Endometrial microvascular endothelial cells (primary cell): Measurements from ENCODE around the gene VKORC1L1. TPM values are rescaled to one million over a fixed set of nuclear protein-coding genes. Genes with fewer than 3 reads are reported as not detected.
"Not testable (repeated sequence)": the region's sequence is repeated elsewhere in the genome, so short reads cannot be mapped to it uniquely, and the experiment has no call there.

Source experiments
- in situ Hi-C: cut with HindIII; loops from 2 replicates; pipeline ENCODE4 v1.10.0; 2017; ENCODE audit warnings: low sequenced_read_pairs, low pct_unique_long_range_greater_than_20kb; ENCODE audit errors: inconsistent ontology term
- total RNA-seq: library from RNA; depleted of rRNA; stranded (reverse); fragments of >200 nt; gene quantifications from one replicate; pipeline ENCODE4 v1.2.3, GENCODE V29; 2015; ENCODE audit errors: inconsistent ontology term

VKORC1L1 gene
- total RNA-seq = 26.9 TPM

DNA sequence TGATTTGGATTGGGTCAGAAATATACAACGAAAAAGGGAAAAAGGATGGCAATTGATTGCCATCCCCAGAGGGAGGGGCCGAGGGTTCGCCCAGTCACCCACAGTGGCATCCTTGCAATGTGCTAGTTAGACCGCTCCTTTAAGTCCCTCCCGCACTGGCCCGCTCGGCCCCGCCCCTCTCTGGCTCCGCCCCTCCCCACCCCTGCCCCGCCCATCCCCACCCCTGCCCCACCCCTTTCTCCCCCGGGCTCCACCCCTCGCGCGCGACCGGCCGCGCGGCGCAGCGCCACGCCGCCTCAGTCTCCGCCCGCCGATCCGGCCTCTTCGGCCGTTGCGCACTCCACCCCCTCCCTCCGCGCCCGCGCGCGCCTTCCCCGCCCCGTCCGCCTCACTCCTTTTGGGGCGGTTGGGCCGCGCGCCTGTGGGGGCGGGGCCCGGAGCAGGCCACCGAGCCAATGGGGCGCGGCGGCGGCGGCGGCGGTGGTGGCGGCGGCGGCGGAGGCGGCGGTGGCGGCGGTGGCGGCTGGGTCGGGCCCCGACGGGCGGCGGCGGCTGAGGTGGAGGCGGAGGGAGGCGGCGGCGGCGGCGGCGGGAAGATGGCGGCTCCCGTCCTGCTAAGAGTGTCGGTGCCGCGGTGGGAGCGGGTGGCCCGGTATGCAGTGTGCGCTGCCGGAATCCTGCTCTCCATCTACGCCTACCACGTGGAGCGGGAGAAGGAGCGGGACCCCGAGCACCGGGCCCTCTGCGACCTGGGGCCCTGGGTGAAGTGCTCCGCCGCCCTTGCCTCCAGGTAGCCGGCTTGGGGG, at the start of gene VKORC1L1:
VKORC1L1 (plus strand) TSS at position 299 of the 806 bp plus-strand sequence; CDS start at position 597, 298 bp downstream.
- in situ Hi-C loops = no loop called here

GRCh38 chr7:65827366-65827765, 45.5 kb upstream of the VKORC1L1 start:
- in situ Hi-C loops = no loop called here

GRCh38 chr7:65832281-65832680, 40.6 kb upstream of the VKORC1L1 start:
- in situ Hi-C loops = no loop called here

- in situ Hi-C loops = not testable (repeated sequence)
Measured at GRCh38 chr7:65836684-65837083, 36.2 kb upstream of the VKORC1L1 start.

- in situ Hi-C loops = not testable (repeated sequence)
Measured at GRCh38 chr7:65837541-65837956, 35.3 kb upstream of the VKORC1L1 start.

GRCh38 chr7:65839846-65840245, 33.0 kb upstream of the VKORC1L1 start:
- in situ Hi-C loops = no loop called here

GRCh38 chr7:65840446-65840845, 32.4 kb upstream of the VKORC1L1 start:
- in situ Hi-C loops = no loop called here

DNA sequence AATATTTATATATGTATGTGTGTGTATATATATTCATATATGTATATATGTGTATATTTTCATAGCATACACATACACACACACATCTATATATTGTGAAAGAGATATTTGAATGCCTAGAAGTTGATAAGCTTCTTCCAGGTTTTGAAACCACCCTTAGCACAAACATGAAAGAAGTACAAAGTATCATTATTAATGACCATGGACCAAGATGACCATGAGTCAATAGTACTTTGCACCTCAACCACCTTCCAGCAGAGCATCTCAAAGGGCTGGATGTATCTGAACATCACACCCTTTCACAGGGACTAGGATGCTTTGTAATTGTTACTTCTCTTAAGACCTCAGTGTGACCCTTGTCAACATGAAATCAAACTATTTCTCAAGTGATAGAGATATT, 29.3 kb upstream of the VKORC1L1 start:
- in situ Hi-C loops = not testable (repeated sequence)

- in situ Hi-C loops = no loop called here
Measured at GRCh38 chr7:65846008-65846570, 26.8 kb upstream of the VKORC1L1 start.

DNA sequence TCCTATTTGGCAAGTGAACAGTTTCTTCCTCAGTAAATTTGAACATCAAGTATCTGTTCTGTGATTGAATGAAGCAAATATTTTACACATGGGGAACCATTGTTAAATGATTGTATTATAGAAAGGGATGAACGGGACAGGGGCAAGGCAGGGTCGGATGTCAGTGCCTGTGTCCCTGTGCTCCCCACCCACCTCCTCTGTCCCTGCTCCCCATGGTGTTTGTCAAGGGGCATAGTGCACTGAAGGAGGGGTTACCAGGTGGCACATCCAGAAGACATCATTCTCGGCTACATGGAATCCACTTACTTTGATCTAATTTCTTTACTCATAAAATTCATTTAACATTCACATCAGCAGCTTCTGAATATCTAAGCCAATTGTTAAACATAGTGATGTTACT, 19.4 kb upstream of the VKORC1L1 start:
- in situ Hi-C loops = not testable (repeated sequence)

GRCh38 chr7:65853892-65854291, 19.0 kb upstream of the VKORC1L1 start:
- in situ Hi-C loops = not testable (repeated sequence)

DNA sequence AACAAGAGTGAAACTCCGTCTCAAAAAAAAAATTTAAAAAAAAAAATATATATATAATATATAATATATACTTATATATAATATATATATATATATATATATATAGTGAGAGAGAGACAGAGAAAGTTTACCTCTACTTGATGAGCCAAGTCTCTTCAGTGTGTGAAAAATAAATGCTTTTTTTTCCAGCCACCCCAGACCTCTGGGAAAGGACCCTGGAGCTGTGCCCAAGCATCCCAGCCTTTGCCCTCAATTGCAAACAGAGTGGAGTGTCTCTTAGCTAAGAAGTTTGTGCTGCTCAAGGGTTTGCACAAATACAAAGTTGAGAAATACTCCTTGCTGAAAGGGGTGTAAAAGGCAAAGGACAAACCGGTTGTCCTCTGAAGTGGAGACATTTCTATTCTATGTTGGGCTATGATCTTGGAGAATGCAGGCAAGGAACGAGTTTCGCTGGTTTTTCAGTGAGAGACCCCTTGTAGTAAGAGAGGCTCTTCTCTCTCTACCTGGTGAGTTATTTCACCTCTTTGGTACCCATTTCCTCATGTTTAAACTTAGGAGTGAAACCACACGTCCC, 15.5 kb upstream of the VKORC1L1 start:
- in situ Hi-C loops = not testable (repeated sequence)

DNA sequence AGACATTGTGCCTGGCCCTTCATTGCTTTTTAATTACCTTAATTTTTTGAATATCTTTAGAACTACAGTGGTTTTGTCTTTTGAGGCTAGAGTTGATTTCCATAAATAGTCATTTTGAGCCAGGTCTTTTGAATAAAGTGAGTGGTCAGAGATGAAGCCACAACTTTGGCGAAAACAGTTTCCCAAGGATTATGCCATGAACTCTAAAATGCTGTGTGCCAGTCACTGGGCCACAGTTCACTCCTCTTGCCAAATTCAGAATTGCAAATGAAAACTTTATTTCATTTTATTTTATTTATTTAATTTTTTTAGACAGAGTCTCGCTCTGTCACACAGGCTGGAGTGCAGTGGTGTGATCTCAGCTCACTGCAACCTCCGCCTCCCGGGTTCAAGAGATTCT, 14.2 kb upstream of the VKORC1L1 start:
- in situ Hi-C loops = not testable (repeated sequence)

DNA sequence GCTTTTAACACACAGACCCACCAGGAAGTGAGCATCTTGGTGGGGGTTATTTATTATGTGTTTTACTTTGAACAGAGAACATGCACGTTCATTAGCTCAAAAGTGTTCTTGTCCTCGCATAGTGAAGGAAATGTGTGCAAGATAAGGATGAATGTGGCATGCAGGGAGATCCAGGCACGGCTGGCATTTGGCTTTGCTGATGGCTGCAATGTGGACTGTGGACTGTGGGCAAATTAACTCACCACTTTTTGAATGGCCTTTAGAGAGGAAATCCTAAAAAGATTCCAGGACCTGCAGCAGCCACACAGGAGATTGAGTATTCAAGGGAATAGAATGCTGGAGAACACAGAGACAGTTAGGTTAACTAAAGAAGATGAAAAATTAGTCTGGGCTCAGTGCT, 6.6 kb upstream of the VKORC1L1 start:
- in situ Hi-C loops = not testable (repeated sequence)

DNA sequence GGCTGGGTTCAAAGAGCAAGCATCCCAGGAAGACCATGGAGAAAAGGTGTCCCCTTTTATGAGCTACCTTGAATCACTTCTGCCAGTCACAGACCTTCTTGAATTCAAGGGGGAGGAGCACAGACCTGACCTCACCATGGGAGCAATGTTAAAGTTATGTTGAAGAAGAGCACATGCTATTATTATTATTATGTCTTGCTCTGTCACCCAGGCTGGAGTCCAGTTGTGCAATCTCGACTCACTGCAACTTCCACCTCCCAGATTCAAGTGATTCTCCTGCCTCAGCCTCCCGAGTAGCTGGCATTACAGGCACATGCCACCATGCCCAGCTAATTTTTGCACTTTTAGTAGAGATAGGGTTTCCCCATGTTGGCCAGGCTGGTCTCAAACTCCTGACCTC, 5.2 kb upstream of the VKORC1L1 start:
- in situ Hi-C loops = not testable (repeated sequence)

- in situ Hi-C loops = not testable (repeated sequence)
Measured at GRCh38 chr7:65869312-65869711, 3.6 kb upstream of the VKORC1L1 start.

DNA sequence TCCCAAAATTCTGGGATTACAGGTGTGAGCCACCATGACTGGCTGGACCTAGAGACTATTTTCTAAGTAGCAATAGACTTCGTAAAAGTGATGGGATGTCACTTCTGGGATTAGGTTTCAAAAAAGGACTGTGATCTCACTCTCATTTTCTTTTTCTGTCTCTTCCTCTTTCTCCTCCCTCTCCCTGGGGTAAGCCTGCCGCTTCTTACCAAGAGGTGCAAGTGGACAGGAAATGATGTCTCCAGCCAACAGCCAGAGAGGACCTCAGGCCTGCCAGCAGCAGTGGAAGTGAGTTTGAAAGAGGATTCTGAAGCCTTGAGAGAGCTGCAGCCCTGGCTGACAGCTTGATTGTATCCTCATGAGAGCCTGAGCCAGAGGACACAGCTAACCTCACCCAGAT, 1.4 kb upstream of the VKORC1L1 start:
- in situ Hi-C loops = not testable (repeated sequence)

GRCh38 chr7:65873582-65874193, 814 bp downstream of the VKORC1L1 start:
- in situ Hi-C loops = not testable (repeated sequence)

GRCh38 chr7:65875715-65876114, 2.8 kb downstream of the VKORC1L1 start:
- in situ Hi-C loops = not testable (repeated sequence)
